AG04450 (cell line): ENCODE data around the gene TEKT5. TPM values are rescaled to one million over a fixed set of nuclear protein-coding genes. Genes with fewer than 3 reads are reported as not detected.
A peak's percentile ranks its signal among the peaks of the same experiment; 100 is the strongest.

Source experiments
- CTCF ChIA-PET: fragments of 300-600, 350-600 bp; formaldehyde crosslinking; extraction: SDS; loops from one replicate; lab custom pipeline; 2022; ENCODE audit warnings: antibody characterized with exemption, inconsistent platforms; lab: Charles Lee
- POLR2A ChIA-PET: fragments of 350-600 bp; formaldehyde crosslinking; extraction: SDS; loops from one replicate; lab custom pipeline; 2021; ENCODE audit warnings: antibody characterized with exemption, inconsistent platforms; lab: Yijun Ruan, JAX
- DNase-seq: peaks from one replicate; pipeline ENCODE4 v3.0.0-alpha.2; 2011; ENCODE audit warnings: low read depth, low spot score
- H3K27ac ChIP-seq: one replicate; pipeline ENCODE4 v1.5.1; 2012; ENCODE audit warnings: low read depth, low read length, control low read depth
- H3K27me3 ChIP-seq: one replicate; pipeline ENCODE4 v1.6.0; 2012; ENCODE audit warnings: low read length; ENCODE audit not compliant: control insufficient read depth, insufficient read depth
- H3K4me3 ChIP-seq: 2 replicates; pipeline ENCODE4 v1.5.1; 2011; ENCODE audit warnings: mild to moderate bottlenecking, low read depth, low read length, control low read depth
- H3K9me3 ChIP-seq: 2 replicates; pipeline ENCODE4 v1.5.1; 2012; ENCODE audit warnings: low read length; ENCODE audit not compliant: control insufficient read depth, insufficient read depth
- CTCF ChIP-seq: IDR thresholded peaks from 2 replicates; pipeline ENCODE4 v1.5.1; 2011; ENCODE audit warnings: low read depth, low read length, control low read depth, inconsistent platforms
- polyA plus RNA-seq: library from polyadenylated mRNA; depleted of rRNA; stranded (reverse); fragments of >200 nt; gene quantifications from 2 replicates; pipeline ENCODE4 v1.2.3, GENCODE V29; 2011; rRNA removed
- small RNA-seq: library from RNA; depleted of rRNA; stranded (forward); fragments of <200 nt; gene quantifications from one replicate; pipeline ENCODE3, GENCODE V24; 2012; ENCODE audit warnings: low read depth; ENCODE audit not compliant: insufficient read length

Gene TEKT5
- polyA plus RNA-seq, 1 experiment = 0.15 TPM

- ChIA-PET CTCF (interaction anchor here (0.8 to 3.6 kb wide), 10 partner anchors 9 to 339 kb away, joined by 3 to 22 read pairs (median 5); no protein-coding TSS in a partner anchor), POLR2A (interaction anchor here (0.5 to 2.6 kb wide), 10 partner anchors 11 to 353 kb away, joined by 3 to 13 read pairs (median 4); partner anchors contain the start of gene NUBP1)
- TF ChIP-seq CTCF = peak; percentile 71
- H3K4me3 ChIP-seq = peak within 1 kb of the TSS; percentile 86
- peak; percentile 30 for DNase-seq
- peak within 1 kb of the TSS; percentile 39 for H3K27ac ChIP-seq
- no peaks in the 10 kb centered on the region for H3K27me3 ChIP-seq
- H3K9me3 ChIP-seq = no peaks in the 10 kb centered on the region; the same call in 1 of the 2 replicates
Observed at GRCh38 chr16:10579965-10580882, 114.5 kb downstream of the TEKT5 start, which contains the start of gene EMP2. EMP2 (minus strand) TSS chr16:10580598; CDS start chr16:10547617, 32,981 bp downstream.

GRCh38 chr16:10579575-10579964 is 115.2 kb downstream of the TEKT5 start:
- ChIA-PET POLR2A (interaction anchor here (0.5 to 2.6 kb wide), 2 partner anchors 21 to 29 kb away, joined by 3 to 13 read pairs; no protein-coding TSS in a partner anchor), CTCF (interaction anchor here (1.1 to 3.6 kb wide), 7 partner anchors 10 to 339 kb away, joined by 3 to 22 read pairs (median 6); no protein-coding TSS in a partner anchor)
- Histone ChIP-seq H3K27ac (peak overlapping the region; percentile 39), H3K9me3 (no peaks in the 10 kb centered on the region; the same call in 1 of the 2 replicates), H3K4me3 (peak overlapping the region; percentile 86), H3K27me3 (no peaks in the 10 kb centered on the region)
- no peak for DNase-seq
- TF ChIP-seq CTCF = no peak

- CTCF ChIA-PET = interaction anchor here (1.3 to 3.6 kb wide), 7 partner anchors 9 to 63 kb away, joined by 3 to 22 read pairs (median 6); no protein-coding TSS in a partner anchor
- no peaks in the 10 kb centered on the region; the same call in 1 of the 2 replicates for H3K9me3 ChIP-seq
- H3K27ac ChIP-seq = no peak overlapping the region
- POLR2A ChIA-PET = interaction anchor here (0.5 to 2.6 kb wide), 3 partner anchors 21 to 1429 kb away, joined by 3 to 13 read pairs (median 6); no protein-coding TSS in a partner anchor
- no peak for DNase-seq
- no peaks in the 10 kb centered on the region for H3K27me3 ChIP-seq
- no peak for TF ChIP-seq CTCF
- no peak overlapping the region; the same call in 1 of the 2 replicates for H3K4me3 ChIP-seq
Observed at GRCh38 chr16:10578474-10579316, 116.0 kb downstream of the TEKT5 start.

Small RNAs within 50 kb of the gene (small RNA-seq; reads per million reads assigned to genes)
- not detected for gene MTND4LP24
- not detected for gene MTND6P33

Other genes starting within 250 kb of the TEKT5 start
- 15.1 and 15.2 TPM in 2 replicates for gene EMP2, start 114.3 kb downstream of the TEKT5 start, polyA plus RNA-seq
- 23.0 and 23.6 TPM in 2 replicates for gene NUBP1, start 48.9 kb upstream of the TEKT5 start, polyA plus RNA-seq
- gene TVP23A, start 123.9 kb upstream of the TEKT5 start, polyA plus RNA-seq = not detected in 2 replicates
- 0.04 and 0.06 TPM in 2 replicates for gene CIITA, start 182.3 kb upstream of the TEKT5 start, polyA plus RNA-seq
- 37.3 and 49.3 TPM in 2 replicates for gene DEXI, start 247.5 kb upstream of the TEKT5 start, polyA plus RNA-seq
- 11.9 and 13.7 TPM in 2 replicates for gene CLEC16A, start 249.6 kb upstream of the TEKT5 start, polyA plus RNA-seq